Mesangial cell (primary cell): ENCODE results near the gene VIPR1. TPM values are rescaled to one million over a fixed set of nuclear protein-coding genes. Genes with fewer than 3 reads are reported as not detected.

Experiments used
- total RNA-seq: library from RNA; depleted of rRNA; stranded (reverse); fragments of >200 nt; gene quantifications from 2 replicates; pipeline ENCODE4 v1.2.3, GENCODE V29; 2015

VIPR1 gene, protein sequence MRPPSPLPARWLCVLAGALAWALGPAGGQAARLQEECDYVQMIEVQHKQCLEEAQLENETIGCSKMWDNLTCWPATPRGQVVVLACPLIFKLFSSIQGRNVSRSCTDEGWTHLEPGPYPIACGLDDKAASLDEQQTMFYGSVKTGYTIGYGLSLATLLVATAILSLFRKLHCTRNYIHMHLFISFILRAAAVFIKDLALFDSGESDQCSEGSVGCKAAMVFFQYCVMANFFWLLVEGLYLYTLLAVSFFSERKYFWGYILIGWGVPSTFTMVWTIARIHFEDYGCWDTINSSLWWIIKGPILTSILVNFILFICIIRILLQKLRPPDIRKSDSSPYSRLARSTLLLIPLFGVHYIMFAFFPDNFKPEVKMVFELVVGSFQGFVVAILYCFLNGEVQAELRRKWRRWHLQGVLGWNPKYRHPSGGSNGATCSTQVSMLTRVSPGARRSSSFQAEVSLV
- not detected in 2 replicates for total RNA-seq

DNA sequence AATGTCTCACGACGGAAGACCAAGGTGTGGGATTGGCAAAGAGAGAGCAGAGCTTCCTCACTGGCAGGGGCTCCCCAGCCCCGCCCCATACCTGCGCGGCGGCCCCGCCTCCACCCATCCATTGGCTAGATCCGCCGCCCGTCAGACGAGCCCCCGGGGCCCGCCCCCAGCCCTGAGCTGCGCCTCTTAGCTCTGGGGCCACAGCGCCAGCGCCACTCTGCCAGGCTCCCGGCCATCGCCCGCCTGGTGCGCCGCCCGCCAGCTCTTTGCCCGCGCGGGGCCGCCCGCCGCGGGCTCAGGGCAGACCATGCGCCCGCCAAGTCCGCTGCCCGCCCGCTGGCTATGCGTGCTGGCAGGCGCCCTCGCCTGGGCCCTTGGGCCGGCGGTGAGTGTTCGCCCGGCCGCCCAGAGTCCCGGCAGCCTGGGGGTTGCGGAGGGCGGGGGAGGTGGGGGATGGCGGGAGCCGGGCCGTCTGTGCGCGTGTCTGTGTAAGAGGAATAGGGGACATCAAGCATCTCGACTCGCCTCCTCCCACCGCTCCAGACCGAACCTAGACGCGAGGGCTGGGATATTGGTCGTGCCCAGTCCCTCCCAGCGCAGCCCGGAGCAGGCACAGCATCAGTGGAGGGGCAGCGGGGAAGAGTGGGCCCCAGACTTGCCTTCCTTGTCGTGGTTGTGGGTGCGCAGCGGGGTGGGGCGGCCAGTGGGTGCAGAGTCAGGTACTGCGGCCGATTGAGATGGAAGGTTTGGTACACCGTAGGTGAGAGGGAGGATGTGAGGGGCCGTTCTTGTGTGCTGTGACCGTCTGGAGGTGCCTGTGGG lies at the start of gene VIPR1:
Gene VIPR1, plus strand, starts transcription at position 215 of the 822 bp plus-strand sequence. Its CDS starts 93 bp downstream, at position 308.

DNA sequence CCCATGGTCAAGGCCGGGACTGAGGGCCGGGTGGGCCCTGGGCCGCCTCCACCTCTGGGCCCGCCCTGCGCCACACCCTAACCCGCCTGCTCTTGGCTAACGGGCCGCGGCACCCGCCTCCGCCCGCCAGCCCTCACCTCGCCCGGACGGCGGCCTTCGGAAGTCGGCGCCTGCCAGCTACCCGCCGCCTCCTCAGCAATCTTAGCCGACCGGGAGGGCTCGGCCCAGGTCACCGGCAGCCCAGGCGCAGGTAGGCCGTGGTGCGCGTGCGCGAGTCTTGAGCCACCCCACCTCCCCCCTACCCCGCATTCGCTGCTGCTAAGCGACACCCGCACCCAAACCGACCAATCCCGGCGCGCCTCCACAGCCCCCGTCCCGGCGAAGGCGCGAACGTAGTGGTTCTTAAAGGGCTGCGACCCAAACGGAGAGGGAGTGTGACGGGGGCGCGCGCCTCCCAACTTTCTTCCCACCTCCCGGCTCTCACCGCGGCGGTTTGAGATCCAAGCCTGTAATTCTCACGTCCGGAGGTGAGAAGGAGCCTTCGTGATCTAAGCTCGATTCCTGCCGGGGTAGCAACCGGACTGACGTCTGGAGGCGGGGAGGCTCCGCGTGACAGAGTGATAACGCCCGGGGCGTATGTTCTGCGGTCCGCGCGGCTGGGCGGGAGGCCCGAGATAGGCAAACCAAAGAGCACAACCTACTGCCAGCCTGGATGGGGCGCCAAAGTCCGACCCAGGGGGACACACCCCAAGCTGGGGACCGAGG lies 79.4 kb downstream of the VIPR1 start, which contains the start of gene SEC22C:
Gene SEC22C, minus strand, starts transcription at position 259 of the 765 bp plus-strand sequence. CDS start 12,921 bp downstream, outside the sequence.

Other genes starting within 250 kb of the VIPR1 start
- not detected in 2 replicates for gene CCK, start 236.5 kb upstream of the VIPR1 start, total RNA-seq
- gene LYZL4, start 92.0 kb upstream of the VIPR1 start, total RNA-seq: not detected in 2 replicates
- gene SEC22C, start 79.3 kb downstream of the VIPR1 start, total RNA-seq: 40.7 and 50.2 TPM in 2 replicates
- 12.3 and 22.0 TPM in 2 replicates for gene SS18L2, start 88.2 kb downstream of the VIPR1 start, total RNA-seq
- gene NKTR, start 98.0 kb downstream of the VIPR1 start, total RNA-seq: 9.6 and 13.3 TPM in 2 replicates
- gene ZBTB47, start 151.1 kb downstream of the VIPR1 start, total RNA-seq: 9.5 and 19.5 TPM in 2 replicates
- not detected in 2 replicates for gene KLHL40, start 182.9 kb downstream of the VIPR1 start, total RNA-seq
- gene HHATL, start 200.2 kb downstream of the VIPR1 start, total RNA-seq: not detected in 2 replicates